Lower lobe of right lung (tissue), 2 donors: Measurements from ENCODE around the gene ID1. TPM values are rescaled to one million over a fixed set of nuclear protein-coding genes. Genes with fewer than 3 reads are reported as not detected.
A peak's percentile ranks its signal among the peaks of the same experiment; 100 is the strongest.

ENCODE experiments used
- ATAC-seq, 2 donors: fragments of 200-7000 bp; cut with Tn5 transposase; one replicate each; pipeline ENCODE4 v1.9.1; 2020 to 2022; ENCODE audit warnings: mild to moderate bottlenecking in 2 of 2, moderate library complexity in 2 of 2
- DNase-seq: peaks from one replicate; pipeline ENCODE4 v3.0.0-alpha.2; 2020
- H3K27ac ChIP-seq: fragments of 200-600 bp; one replicate; pipeline ENCODE4 v1.8.0; 2022
- H3K27me3 ChIP-seq: fragments of 200-600 bp; one replicate; pipeline ENCODE4 v1.8.0; 2022; ENCODE audit warnings: low read depth
- H3K36me3 ChIP-seq: fragments of 200-600 bp; one replicate; pipeline ENCODE4 v1.8.0; 2022; ENCODE audit warnings: mild to moderate bottlenecking
- H3K4me1 ChIP-seq: fragments of 200-600 bp; one replicate; pipeline ENCODE4 v1.8.0; 2022
- H3K4me3 ChIP-seq: fragments of 200-600 bp; one replicate; pipeline ENCODE4 v1.8.0; 2022; ENCODE audit warnings: mild to moderate bottlenecking
- H3K9me3 ChIP-seq: fragments of 200-600 bp; one replicate; pipeline ENCODE4 v1.8.0; 2022
- intact Hi-C: fragments of 100-400 bp; cut with DNase I; formaldehyde crosslinking; loops from one replicate; pipeline ENCODE4 v1.11.0; 2022
- total RNA-seq: library from RNA; stranded (reverse); fragmentation: NEBNext Ultra II Directional; extraction: Animal tissue kit (Norgen Biotek cat#: 25700); gene quantifications from one replicate; pipeline ENCODE4 v1.2.1, GENCODE V29; 2021
- TF ChIP-seq, protein P1 (sequence below): fragments of 200-600 bp; IDR thresholded peaks from one replicate; pipeline ENCODE4 v1.8.0; 2022; ENCODE audit warnings: antibody characterized with exemption, mild to moderate bottlenecking
- donor health status: DM: no; HTN: yes; CAD: no; lungs with severe emphysema.

The ID1 gene
- total RNA-seq, 1 donor from 2014 or later = 196 TPM

GRCh38 chr20:31633339-31633914, 28.3 kb downstream of the ID1 start:
- Histone ChIP-seq H3K4me1 (peaks cover 5% of the 10 kb centered on the region), H3K27me3 (no peaks in the 10 kb centered on the region), H3K36me3 (no peaks in the 10 kb centered on the region), H3K4me3 (no peak overlapping the region), H3K27ac (no peak overlapping the region), H3K9me3 (no peaks in the 10 kb centered on the region)
- TF ChIP-seq, protein P1, sequence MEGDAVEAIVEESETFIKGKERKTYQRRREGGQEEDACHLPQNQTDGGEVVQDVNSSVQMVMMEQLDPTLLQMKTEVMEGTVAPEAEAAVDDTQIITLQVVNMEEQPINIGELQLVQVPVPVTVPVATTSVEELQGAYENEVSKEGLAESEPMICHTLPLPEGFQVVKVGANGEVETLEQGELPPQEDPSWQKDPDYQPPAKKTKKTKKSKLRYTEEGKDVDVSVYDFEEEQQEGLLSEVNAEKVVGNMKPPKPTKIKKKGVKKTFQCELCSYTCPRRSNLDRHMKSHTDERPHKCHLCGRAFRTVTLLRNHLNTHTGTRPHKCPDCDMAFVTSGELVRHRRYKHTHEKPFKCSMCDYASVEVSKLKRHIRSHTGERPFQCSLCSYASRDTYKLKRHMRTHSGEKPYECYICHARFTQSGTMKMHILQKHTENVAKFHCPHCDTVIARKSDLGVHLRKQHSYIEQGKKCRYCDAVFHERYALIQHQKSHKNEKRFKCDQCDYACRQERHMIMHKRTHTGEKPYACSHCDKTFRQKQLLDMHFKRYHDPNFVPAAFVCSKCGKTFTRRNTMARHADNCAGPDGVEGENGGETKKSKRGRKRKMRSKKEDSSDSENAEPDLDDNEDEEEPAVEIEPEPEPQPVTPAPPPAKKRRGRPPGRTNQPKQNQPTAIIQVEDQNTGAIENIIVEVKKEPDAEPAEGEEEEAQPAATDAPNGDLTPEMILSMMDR = no peak
- ATAC-seq = peak; percentile 55 to 57
- DNase-seq = peak; percentile 47
- intact Hi-C loops = no loop called here

- H3K4me3 ChIP-seq = peak within 1 kb of the TSS; percentile 25
- intact Hi-C loops = no loop called here
- DNase-seq (no peak), ATAC-seq (peak in 1 of 2 donors; percentile 3)
- no peaks in the 10 kb centered on the region for H3K36me3 ChIP-seq
- TF ChIP-seq, protein P1 = no peak
- H3K27me3 ChIP-seq = no peaks in the 10 kb centered on the region
- H3K4me1 ChIP-seq = peaks cover 5% of the 10 kb centered on the region
- no peaks in the 10 kb centered on the region for H3K9me3 ChIP-seq
- H3K27ac ChIP-seq = peak within 1 kb of the TSS; percentile 36
Observed at GRCh38 chr20:31637660-31638059, 32.6 kb downstream of the ID1 start, which contains the start of gene COX4I2. Gene COX4I2, plus strand, starts transcription at chr20:31637912. Its CDS starts 1,106 bp downstream, at chr20:31639018.

DNA sequence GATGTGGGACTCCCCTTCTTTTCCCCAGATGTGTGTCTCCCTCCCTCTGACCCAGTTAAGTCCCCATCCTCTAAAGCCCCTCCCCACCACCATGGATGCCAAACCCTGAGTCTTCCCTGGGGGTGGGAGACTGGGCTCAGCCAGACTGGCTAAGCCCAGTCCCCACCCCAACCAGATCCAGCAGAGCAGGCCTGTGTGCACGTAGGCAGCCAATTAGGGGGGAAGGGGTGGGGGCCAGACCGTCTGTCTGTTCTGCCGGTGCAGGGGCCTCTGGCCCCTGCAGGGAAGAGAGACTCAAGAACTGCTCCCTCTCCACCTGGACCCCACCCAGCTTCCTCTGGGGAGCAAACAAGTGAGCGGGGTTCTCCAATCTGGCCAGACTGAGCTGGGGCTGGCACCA, 33.2 kb downstream of the ID1 start:
- H3K9me3 ChIP-seq = no peaks in the 10 kb centered on the region
- no peaks in the 10 kb centered on the region for H3K27me3 ChIP-seq
- DNase-seq (no peak), ATAC-seq (no peak)
- no peak overlapping the region for H3K27ac ChIP-seq
- peak overlapping the region; percentile 25 for H3K4me3 ChIP-seq
- intact Hi-C loops = no loop called here
- H3K36me3 ChIP-seq = no peaks in the 10 kb centered on the region
- TF ChIP-seq, protein P1 = no peak
- H3K4me1 ChIP-seq = no peaks in the 10 kb centered on the region

- no peak for DNase-seq
- TF ChIP-seq, protein P1 = no peak
- Histone ChIP-seq H3K27ac (no peak overlapping the region), H3K9me3 (no peaks in the 10 kb centered on the region), H3K4me3 (no peak overlapping the region), H3K27me3 (no peaks in the 10 kb centered on the region), H3K4me1 (no peaks in the 10 kb centered on the region), H3K36me3 (no peaks in the 10 kb centered on the region)
- no peak for ATAC-seq
- intact Hi-C loops = no loop called here
Observed at GRCh38 chr20:31638816-31639215, 33.7 kb downstream of the ID1 start.

- Histone ChIP-seq H3K9me3 (no peaks in the 10 kb centered on the region), H3K4me1 (no peaks in the 10 kb centered on the region), H3K4me3 (peak overlapping the region; percentile 27), H3K36me3 (no peaks in the 10 kb centered on the region), H3K27me3 (no peaks in the 10 kb centered on the region), H3K27ac (no peak overlapping the region)
- intact Hi-C loops = no loop called here
- no peak for DNase-seq
- ATAC-seq = no peak
- TF ChIP-seq, protein P1 = no peak
Observed at GRCh38 chr20:31640259-31640658, 35.2 kb downstream of the ID1 start.
